Stimulated activated CD8-positive, alpha-beta memory T cell treated with anti-CD3 and anti-CD28 coated beads, Interleukin-12 subunit alpha, Interleukin-12 subunit beta, amount 100 ng/mL, for 1 hour (primary cell): ENCODE data around the gene PKNOX1.
"Not testable (repeated sequence)": the region's sequence is repeated elsewhere in the genome, so short reads cannot be mapped to it uniquely, and the experiment has no call there.

Experiments used
- DNase-seq: peaks from one replicate; pipeline ENCODE4 v3.0.0-alpha.2; 2020; ENCODE audit warnings: low read depth

Gene PKNOX1

GRCh38 chr21:43020771-43021170, 46.4 kb downstream of the PKNOX1 start:
- no peak for DNase-seq

- DNase-seq, result no peak
Measured at GRCh38 chr21:43021191-43021590, 46.8 kb downstream of the PKNOX1 start.

GRCh38 chr21:43021756-43022600, 47.6 kb downstream of the PKNOX1 start:
- DNase-seq, result no peak

- no peak for DNase-seq
Measured at GRCh38 chr21:43023175-43023574, 48.8 kb downstream of the PKNOX1 start.

- no peak for DNase-seq
Measured at GRCh38 chr21:43024439-43025136, 50.2 kb downstream of the PKNOX1 start.

- no peak for DNase-seq
Measured at GRCh38 chr21:43025636-43026180, 51.3 kb downstream of the PKNOX1 start.

GRCh38 chr21:43027846-43028731, 53.7 kb downstream of the PKNOX1 start:
- no peak for DNase-seq

- no peak for DNase-seq
Measured at GRCh38 chr21:43029785-43030184, 55.4 kb downstream of the PKNOX1 start.

GRCh38 chr21:43031121-43031619, 56.8 kb downstream of the PKNOX1 start:
- no peak for DNase-seq

- DNase-seq, result no peak
Measured at GRCh38 chr21:43034101-43034500, 59.7 kb downstream of the PKNOX1 start.

GRCh38 chr21:43034826-43035225, 60.5 kb downstream of the PKNOX1 start:
- no peak for DNase-seq

- not testable (repeated sequence) for DNase-seq
Measured at GRCh38 chr21:43036889-43037288, 62.5 kb downstream of the PKNOX1 start.

GRCh38 chr21:43037918-43038658, 63.7 kb downstream of the PKNOX1 start:
- not testable (repeated sequence) for DNase-seq

- DNase-seq, result not testable (repeated sequence)
Measured at GRCh38 chr21:43038659-43039044, 64.3 kb downstream of the PKNOX1 start.

GRCh38 chr21:43042169-43042568, 67.8 kb downstream of the PKNOX1 start:
- not testable (repeated sequence) for DNase-seq

GRCh38 chr21:43043291-43043690, 68.9 kb downstream of the PKNOX1 start:
- not testable (repeated sequence) for DNase-seq

GRCh38 chr21:43044547-43044946, 70.2 kb downstream of the PKNOX1 start:
- not testable (repeated sequence) for DNase-seq

GRCh38 chr21:43045165-43045875, 71.0 kb downstream of the PKNOX1 start:
- DNase-seq, result not testable (repeated sequence)

GRCh38 chr21:43045876-43046821, 71.8 kb downstream of the PKNOX1 start:
- DNase-seq, result not testable (repeated sequence)
